PC-9 (cell line): ENCODE results near the gene ADI1.

ENCODE experiments used
- EZH2 ChIP-seq: fragments of 200-600 bp; sonication (generic); IDR thresholded peaks from 2 replicates; pipeline ENCODE4 v1.8.0; 2017; ENCODE audit warnings: antibody characterized with exemption, low read depth
- TF ChIP-seq, protein P1 (sequence below): fragments of 200-600 bp; sonication (generic); conservative IDR thresholded peaks from 2 replicates; pipeline ENCODE4 v1.6.1; 2017; ENCODE audit warnings: mixed run types, antibody characterized with exemption, mild to moderate bottlenecking, moderate library complexity

- TF ChIP-seq, protein P1, sequence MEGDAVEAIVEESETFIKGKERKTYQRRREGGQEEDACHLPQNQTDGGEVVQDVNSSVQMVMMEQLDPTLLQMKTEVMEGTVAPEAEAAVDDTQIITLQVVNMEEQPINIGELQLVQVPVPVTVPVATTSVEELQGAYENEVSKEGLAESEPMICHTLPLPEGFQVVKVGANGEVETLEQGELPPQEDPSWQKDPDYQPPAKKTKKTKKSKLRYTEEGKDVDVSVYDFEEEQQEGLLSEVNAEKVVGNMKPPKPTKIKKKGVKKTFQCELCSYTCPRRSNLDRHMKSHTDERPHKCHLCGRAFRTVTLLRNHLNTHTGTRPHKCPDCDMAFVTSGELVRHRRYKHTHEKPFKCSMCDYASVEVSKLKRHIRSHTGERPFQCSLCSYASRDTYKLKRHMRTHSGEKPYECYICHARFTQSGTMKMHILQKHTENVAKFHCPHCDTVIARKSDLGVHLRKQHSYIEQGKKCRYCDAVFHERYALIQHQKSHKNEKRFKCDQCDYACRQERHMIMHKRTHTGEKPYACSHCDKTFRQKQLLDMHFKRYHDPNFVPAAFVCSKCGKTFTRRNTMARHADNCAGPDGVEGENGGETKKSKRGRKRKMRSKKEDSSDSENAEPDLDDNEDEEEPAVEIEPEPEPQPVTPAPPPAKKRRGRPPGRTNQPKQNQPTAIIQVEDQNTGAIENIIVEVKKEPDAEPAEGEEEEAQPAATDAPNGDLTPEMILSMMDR = no peak
- TF ChIP-seq EZH2 = no peak
Observed at GRCh38 chr2:3449936-3450335, 69.4 kb downstream of the ADI1 start.
